Measurements from ENCODE around the gene PFN4.

PFN4 gene

DNA sequence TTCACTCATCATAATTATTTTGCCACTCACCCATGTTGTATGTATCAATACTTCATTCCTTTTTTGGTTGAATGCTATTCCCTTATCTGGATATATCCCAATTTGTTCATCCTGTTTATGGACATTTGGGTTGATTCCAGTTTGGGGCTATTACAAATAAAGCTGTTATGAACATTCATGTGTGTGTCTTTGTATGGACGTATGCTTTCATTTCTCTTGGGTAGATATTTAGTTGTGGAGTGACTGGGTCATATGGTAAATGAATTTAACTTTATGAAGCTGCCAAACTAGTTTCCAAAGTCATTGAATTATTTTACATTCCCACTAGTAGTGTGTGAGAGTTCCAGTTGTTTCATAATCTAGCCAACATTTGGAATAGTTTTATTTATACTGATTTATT lies 2.8 kb upstream of the PFN4 start:
- Histone ChIP-seq H3F3A (ENCODE audit: control insufficient read depth, insufficient read depth) (peaks cover 13% of the 10 kb centered on the region; the same call in 1 of the 2 replicates), H3K4me3 (ENCODE audit: low read length) (no peak overlapping the region)
- TF ChIP-seq EZH2phosphoT487 (IDR thresholded peaks at IDR 0.05; ENCODE audit: borderline replicate concordance, low read length), result no peak
- TF ChIP-seq, protein P1, sequence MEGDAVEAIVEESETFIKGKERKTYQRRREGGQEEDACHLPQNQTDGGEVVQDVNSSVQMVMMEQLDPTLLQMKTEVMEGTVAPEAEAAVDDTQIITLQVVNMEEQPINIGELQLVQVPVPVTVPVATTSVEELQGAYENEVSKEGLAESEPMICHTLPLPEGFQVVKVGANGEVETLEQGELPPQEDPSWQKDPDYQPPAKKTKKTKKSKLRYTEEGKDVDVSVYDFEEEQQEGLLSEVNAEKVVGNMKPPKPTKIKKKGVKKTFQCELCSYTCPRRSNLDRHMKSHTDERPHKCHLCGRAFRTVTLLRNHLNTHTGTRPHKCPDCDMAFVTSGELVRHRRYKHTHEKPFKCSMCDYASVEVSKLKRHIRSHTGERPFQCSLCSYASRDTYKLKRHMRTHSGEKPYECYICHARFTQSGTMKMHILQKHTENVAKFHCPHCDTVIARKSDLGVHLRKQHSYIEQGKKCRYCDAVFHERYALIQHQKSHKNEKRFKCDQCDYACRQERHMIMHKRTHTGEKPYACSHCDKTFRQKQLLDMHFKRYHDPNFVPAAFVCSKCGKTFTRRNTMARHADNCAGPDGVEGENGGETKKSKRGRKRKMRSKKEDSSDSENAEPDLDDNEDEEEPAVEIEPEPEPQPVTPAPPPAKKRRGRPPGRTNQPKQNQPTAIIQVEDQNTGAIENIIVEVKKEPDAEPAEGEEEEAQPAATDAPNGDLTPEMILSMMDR (IDR thresholded peaks at IDR 0.05; ENCODE audit: low read depth, low read length, poor library complexity, severe bottlenecking), result no peak

DNA sequence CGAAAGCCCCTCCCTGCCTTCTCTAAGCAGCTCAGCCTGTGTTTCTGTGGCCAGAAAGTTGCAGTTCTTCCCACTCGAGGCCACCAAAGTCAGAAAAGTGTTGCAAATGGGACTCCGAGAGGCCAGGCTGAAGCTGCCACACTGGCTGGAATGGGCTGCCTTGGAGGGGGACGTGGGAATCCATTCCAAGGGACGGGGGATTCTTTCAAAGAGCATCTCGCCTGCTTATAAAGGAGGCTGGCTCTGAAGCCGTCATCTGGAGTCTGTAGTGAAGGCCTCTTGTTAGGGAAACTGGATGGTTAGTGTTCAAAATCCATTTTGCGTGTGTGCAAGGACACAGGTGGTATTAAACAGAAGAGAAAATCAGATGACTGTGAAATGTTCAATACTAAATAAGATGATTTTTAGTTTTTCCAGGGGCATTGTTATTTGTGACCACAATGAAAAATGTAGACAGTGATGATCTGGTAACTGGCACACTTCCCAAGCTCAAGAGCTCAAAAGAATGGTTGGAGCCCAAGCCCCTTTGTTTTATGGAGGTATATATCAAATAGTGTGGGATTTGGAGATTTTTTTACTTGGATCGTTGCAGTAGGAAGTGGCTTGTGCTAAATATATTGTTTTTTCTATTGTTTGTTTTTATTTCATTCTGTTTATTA lies 917 bp upstream of the PFN4 start:
- Histone ChIP-seq H3K4me1 (ENCODE audit: control insufficient read depth, low read length) (peaks cover 31% of the 10 kb centered on the region), H3K27me3 (ENCODE audit: control insufficient read depth, low read length) (no peaks in the 10 kb centered on the region), H3K9me2 (replicated peaks; ENCODE audit: control insufficient read depth, low read length) (no peaks in the 10 kb centered on the region), H3K27ac (ENCODE audit: low read depth, low read length) (peak overlapping the region; percentile 68), H3K4me3 (ENCODE audit: low read length) (peak overlapping the region; percentile 87), H3K4me2 (ENCODE audit: low read length) (peak overlapping the region; percentile 79), H3K36me3 (ENCODE audit: control insufficient read depth, low read length) (no peaks in the 10 kb centered on the region), H3K79me2 (ENCODE audit: control insufficient read depth, low read length) (peaks cover 27% of the 10 kb centered on the region), H4K20me1 (ENCODE audit: control insufficient read depth, insufficient read depth, low read depth, low read length) (no peaks in the 10 kb centered on the region), H3F3A (ENCODE audit: control insufficient read depth, insufficient read depth) (peaks cover 15% of the 10 kb centered on the region; the same call in 1 of the 2 replicates), H3K9me3 (ENCODE audit: control insufficient read depth, insufficient read depth, low read length) (no peaks in the 10 kb centered on the region)
- TF ChIP-seq, protein P1 (IDR thresholded peaks at IDR 0.05; ENCODE audit: low read depth, low read length, poor library complexity, severe bottlenecking), result no peak
- no peak for TF ChIP-seq EZH2phosphoT487 (IDR thresholded peaks at IDR 0.05; ENCODE audit: borderline replicate concordance, low read length)

More for the DNA sequence above, 2.8 kb upstream of the PFN4 start:
- H3K4me2 ChIP-seq (ENCODE audit: low read length), result peak overlapping the region; percentile 16; the same call in 1 of the 2 replicates
- H3K9me2 ChIP-seq (replicated peaks; ENCODE audit: control insufficient read depth, low read length), result no peaks in the 10 kb centered on the region
- no peaks in the 10 kb centered on the region for H3K9me3 ChIP-seq (ENCODE audit: control insufficient read depth, insufficient read depth, low read length)
- H3K27me3 ChIP-seq (ENCODE audit: control insufficient read depth, low read length), result no peaks in the 10 kb centered on the region
- no peaks in the 10 kb centered on the region for H4K20me1 ChIP-seq (ENCODE audit: control insufficient read depth, insufficient read depth, low read depth, low read length)
- H3K27ac ChIP-seq (ENCODE audit: low read depth, low read length), result no peak overlapping the region
- H3K4me1 ChIP-seq (ENCODE audit: control insufficient read depth, low read length), result peaks cover 31% of the 10 kb centered on the region
- H3K36me3 ChIP-seq (ENCODE audit: control insufficient read depth, low read length), result no peaks in the 10 kb centered on the region
- H3K79me2 ChIP-seq (ENCODE audit: control insufficient read depth, low read length), result peaks cover 27% of the 10 kb centered on the region

DNA sequence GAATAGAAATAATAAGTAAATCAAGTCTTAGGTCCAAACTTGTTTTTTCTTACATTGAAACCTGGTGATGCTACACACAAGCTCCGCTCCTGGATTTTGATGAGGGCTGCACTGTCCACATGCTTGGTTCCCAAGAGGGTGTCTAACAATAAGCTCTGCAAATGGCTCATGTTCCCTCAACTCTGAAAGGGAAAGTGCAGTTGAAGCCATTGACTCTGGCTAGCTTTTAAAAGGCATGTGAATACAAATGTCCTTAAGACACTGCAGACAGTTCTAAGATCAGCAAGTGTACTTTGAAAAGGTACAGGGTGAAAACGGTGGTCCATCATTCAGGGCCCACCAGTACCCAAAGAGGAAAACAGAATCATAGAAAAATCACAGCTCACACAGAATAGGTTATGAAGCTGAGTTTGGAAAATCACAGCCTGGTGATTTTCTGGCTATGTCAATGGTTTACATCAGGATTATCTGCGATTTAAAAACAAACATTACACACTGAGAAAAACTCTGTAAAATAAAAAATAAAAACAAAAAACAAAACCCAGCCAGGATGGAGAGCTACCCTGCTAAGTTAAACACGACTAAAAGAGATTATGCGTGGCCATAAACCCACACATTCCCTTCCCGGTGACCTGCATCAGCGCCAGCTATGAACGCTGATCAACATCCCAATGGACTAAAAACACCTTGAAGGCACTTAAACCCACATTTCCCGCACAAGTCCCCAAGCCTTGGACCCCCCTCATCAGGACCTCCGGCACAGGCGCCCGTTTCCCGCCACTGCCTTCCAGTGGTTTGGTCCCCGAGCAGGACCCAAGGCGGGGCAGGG lies 554 bp downstream of the PFN4 start:
- H3K4me1 ChIP-seq (ENCODE audit: control insufficient read depth, low read length), result peaks cover 31% of the 10 kb centered on the region
- H4K20me1 ChIP-seq (ENCODE audit: control insufficient read depth, insufficient read depth, low read depth, low read length), result no peaks in the 10 kb centered on the region
- peaks cover 15% of the 10 kb centered on the region; the same call in 1 of the 2 replicates for H3F3A ChIP-seq (ENCODE audit: control insufficient read depth, insufficient read depth)
- peak overlapping the region; percentile 79 for H3K4me2 ChIP-seq (ENCODE audit: low read length)
- H3K27ac ChIP-seq (ENCODE audit: low read depth, low read length), result peak overlapping the region; percentile 68
- H3K9me3 ChIP-seq (ENCODE audit: control insufficient read depth, insufficient read depth, low read length), result no peaks in the 10 kb centered on the region
- H3K79me2 ChIP-seq (ENCODE audit: control insufficient read depth, low read length), result peaks cover 27% of the 10 kb centered on the region
- no peaks in the 10 kb centered on the region for H3K9me2 ChIP-seq (replicated peaks; ENCODE audit: control insufficient read depth, low read length)
- H3K4me3 ChIP-seq (ENCODE audit: low read length), result peak overlapping the region; percentile 87
- H3K27me3 ChIP-seq (ENCODE audit: control insufficient read depth, low read length), result no peaks in the 10 kb centered on the region
- TF ChIP-seq, protein P1 (IDR thresholded peaks at IDR 0.05; ENCODE audit: low read depth, low read length, poor library complexity, severe bottlenecking), result no peak
- H3K36me3 ChIP-seq (ENCODE audit: control insufficient read depth, low read length), result no peaks in the 10 kb centered on the region
